ENCODE measurements around the gene FRMD8.

Gene FRMD8

DNA sequence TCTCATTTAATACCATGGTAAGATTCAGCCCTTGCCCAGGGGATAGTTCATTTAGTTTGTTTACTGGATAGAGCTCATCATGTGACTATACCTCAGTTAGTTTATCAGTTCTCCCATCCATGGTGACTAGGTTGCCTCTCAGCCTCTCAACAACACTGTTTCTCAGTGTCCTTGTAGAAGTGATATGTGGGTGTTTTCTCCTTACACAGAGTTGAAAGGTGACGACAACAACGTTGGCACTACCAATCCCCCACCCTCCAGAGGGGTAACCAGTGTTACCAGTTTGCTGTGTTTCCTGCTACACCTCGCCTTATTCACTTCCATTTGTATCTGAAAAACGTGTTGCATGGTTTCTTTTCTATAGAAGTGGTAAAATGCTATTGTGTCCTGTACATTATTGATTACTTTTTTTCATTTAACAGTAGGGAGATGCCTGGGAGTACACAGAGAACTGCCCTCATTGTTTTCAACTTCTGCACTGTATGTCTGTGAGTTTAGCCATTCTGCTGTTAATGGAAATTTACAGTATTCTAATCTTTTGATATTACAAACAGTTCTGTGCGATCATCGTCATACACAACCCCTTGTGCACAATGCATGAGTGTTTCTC, 47.7 kb downstream of the FRMD8 start:
- H3K79me2 ChIP-seq (ENCODE audit: insufficient read depth, low read length) = peaks cover 56% of the 10 kb centered on the region
- TF ChIP-seq, protein P1, sequence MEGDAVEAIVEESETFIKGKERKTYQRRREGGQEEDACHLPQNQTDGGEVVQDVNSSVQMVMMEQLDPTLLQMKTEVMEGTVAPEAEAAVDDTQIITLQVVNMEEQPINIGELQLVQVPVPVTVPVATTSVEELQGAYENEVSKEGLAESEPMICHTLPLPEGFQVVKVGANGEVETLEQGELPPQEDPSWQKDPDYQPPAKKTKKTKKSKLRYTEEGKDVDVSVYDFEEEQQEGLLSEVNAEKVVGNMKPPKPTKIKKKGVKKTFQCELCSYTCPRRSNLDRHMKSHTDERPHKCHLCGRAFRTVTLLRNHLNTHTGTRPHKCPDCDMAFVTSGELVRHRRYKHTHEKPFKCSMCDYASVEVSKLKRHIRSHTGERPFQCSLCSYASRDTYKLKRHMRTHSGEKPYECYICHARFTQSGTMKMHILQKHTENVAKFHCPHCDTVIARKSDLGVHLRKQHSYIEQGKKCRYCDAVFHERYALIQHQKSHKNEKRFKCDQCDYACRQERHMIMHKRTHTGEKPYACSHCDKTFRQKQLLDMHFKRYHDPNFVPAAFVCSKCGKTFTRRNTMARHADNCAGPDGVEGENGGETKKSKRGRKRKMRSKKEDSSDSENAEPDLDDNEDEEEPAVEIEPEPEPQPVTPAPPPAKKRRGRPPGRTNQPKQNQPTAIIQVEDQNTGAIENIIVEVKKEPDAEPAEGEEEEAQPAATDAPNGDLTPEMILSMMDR (IDR thresholded peaks at IDR 0.05; ENCODE audit: low read length) = no peak
- no peak for TF ChIP-seq EZH2 (IDR thresholded peaks at IDR 0.05; ENCODE audit: borderline replicate concordance, low read length)
- peak overlapping the region; percentile 59 for H3K27ac ChIP-seq (ENCODE audit: low read depth, low read length, poor library complexity, severe bottlenecking)
- H3K27me3 ChIP-seq (ENCODE audit: insufficient read depth, low read length) = no peaks in the 10 kb centered on the region
- no peaks in the 10 kb centered on the region for H3K9me2 ChIP-seq (ENCODE audit: low read depth, low read length)
- peak overlapping the region; percentile 13; the same call in 1 of the 2 replicates for H3K4me2 ChIP-seq (ENCODE audit: low read length)
- H3F3A ChIP-seq (ENCODE audit: insufficient read depth, low read length) = no peaks in the 10 kb centered on the region; the same call in 1 of the 2 replicates
- H3K4me1 ChIP-seq (ENCODE audit: insufficient read depth, low read length, severe bottlenecking) = peaks cover 69% of the 10 kb centered on the region
- no peak overlapping the region for H3K4me3 ChIP-seq (ENCODE audit: low read depth, low read length, poor library complexity, severe bottlenecking)
- no peaks in the 10 kb centered on the region; the same call in 1 of the 2 replicates for H4K20me1 ChIP-seq (ENCODE audit: insufficient read depth, low read length)
- no peak overlapping the region for H3K9ac ChIP-seq (ENCODE audit: low read length)
- no peaks in the 10 kb centered on the region for H3K9me3 ChIP-seq (ENCODE audit: low read length)
- peaks cover 81% of the 10 kb centered on the region for H3K36me3 ChIP-seq (ENCODE audit: insufficient read depth, low read length)
- H2AFZ ChIP-seq (ENCODE audit: low read length) = no peak overlapping the region

DNA sequence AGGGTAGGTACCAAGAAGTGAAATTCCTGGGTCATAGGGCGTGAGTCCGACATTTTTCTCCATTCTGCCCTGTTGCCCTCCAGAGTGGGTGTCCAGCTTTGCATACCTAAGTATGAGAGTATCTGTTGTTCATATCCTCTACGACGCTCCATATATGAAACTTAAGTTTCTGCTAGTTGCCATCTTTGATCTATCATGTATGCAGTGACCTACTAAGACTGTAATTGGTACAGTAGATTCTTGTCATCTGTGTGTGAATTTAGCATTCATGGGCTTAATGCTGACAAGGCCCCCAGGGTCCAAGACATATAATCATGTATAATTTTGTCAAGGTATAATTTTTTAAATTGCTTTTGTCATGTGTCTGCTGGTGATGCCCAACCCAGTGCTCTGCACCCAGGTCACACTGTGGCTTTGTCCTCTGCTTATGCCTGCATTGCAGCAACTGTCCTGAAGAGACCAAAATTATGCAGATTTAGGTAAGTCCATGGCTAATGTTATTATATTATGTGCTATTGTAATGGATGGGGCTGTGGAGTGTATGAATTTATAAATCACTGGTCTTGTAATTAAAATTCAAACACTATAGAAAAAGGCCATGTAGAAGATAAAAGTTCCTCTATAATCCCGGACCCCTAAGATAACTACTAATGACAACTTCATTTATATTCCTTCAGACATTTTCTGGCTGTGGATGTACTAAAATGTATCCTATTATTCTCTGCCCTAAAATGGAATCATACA, 48.4 kb downstream of the FRMD8 start:
- H3K9ac ChIP-seq (ENCODE audit: low read length) = no peak overlapping the region
- H3K27ac ChIP-seq (ENCODE audit: low read depth, low read length, poor library complexity, severe bottlenecking) = peak overlapping the region; percentile 59
- peaks cover 84% of the 10 kb centered on the region for H3K36me3 ChIP-seq (ENCODE audit: insufficient read depth, low read length)
- peaks cover 69% of the 10 kb centered on the region for H3K4me1 ChIP-seq (ENCODE audit: insufficient read depth, low read length, severe bottlenecking)
- no peaks in the 10 kb centered on the region; the same call in 1 of the 2 replicates for H4K20me1 ChIP-seq (ENCODE audit: insufficient read depth, low read length)
- H3F3A ChIP-seq (ENCODE audit: insufficient read depth, low read length) = no peaks in the 10 kb centered on the region; the same call in 1 of the 2 replicates
- H3K79me2 ChIP-seq (ENCODE audit: insufficient read depth, low read length) = peaks cover 50% of the 10 kb centered on the region
- H3K4me3 ChIP-seq (ENCODE audit: low read depth, low read length, poor library complexity, severe bottlenecking) = no peak overlapping the region
- peak overlapping the region; percentile 13; the same call in 1 of the 2 replicates for H3K4me2 ChIP-seq (ENCODE audit: low read length)
- H3K9me2 ChIP-seq (ENCODE audit: low read depth, low read length) = no peaks in the 10 kb centered on the region
- no peaks in the 10 kb centered on the region for H3K27me3 ChIP-seq (ENCODE audit: insufficient read depth, low read length)
- no peaks in the 10 kb centered on the region for H3K9me3 ChIP-seq (ENCODE audit: low read length)
- no peak overlapping the region for H2AFZ ChIP-seq (ENCODE audit: low read length)
- TF ChIP-seq, protein P1 (IDR thresholded peaks at IDR 0.05; ENCODE audit: low read length) = no peak
- TF ChIP-seq EZH2 (IDR thresholded peaks at IDR 0.05; ENCODE audit: borderline replicate concordance, low read length) = no peak

DNA sequence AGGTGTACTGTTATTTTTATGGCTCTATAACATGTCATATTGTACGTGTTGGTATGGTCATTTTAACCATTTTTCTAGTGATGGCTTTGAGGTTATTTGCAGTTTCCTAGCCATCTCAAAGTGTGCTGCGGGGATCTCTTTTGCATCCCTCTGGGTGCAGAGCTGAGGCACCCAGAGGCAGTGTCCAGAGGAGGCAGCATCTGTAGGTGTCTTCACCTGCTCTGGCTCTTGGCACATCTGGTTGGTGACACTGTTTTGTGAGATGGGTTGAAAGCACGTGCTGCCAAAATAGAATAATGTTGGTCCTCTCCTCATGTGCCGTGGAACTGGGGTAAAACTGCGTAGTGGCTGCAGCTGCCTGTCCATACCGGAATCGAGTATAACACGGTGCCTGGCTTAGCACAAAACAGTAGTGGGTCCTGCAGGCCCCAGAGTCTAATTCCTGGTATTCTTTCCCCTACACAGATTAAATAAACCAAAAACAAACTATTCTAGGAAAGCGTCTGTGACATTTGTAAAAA, 49.0 kb downstream of the FRMD8 start:
- H3F3A ChIP-seq (ENCODE audit: insufficient read depth, low read length) = no peaks in the 10 kb centered on the region; the same call in 1 of the 2 replicates
- H3K27ac ChIP-seq (ENCODE audit: low read depth, low read length, poor library complexity, severe bottlenecking) = peak overlapping the region; percentile 59
- no peaks in the 10 kb centered on the region; the same call in 1 of the 2 replicates for H4K20me1 ChIP-seq (ENCODE audit: insufficient read depth, low read length)
- H3K4me3 ChIP-seq (ENCODE audit: low read depth, low read length, poor library complexity, severe bottlenecking) = no peak overlapping the region
- H3K79me2 ChIP-seq (ENCODE audit: insufficient read depth, low read length) = peaks cover 44% of the 10 kb centered on the region
- no peak overlapping the region for H3K9ac ChIP-seq (ENCODE audit: low read length)
- peaks cover 69% of the 10 kb centered on the region for H3K4me1 ChIP-seq (ENCODE audit: insufficient read depth, low read length, severe bottlenecking)
- no peak overlapping the region for H2AFZ ChIP-seq (ENCODE audit: low read length)
- peaks cover 79% of the 10 kb centered on the region for H3K36me3 ChIP-seq (ENCODE audit: insufficient read depth, low read length)
- no peaks in the 10 kb centered on the region for H3K9me2 ChIP-seq (ENCODE audit: low read depth, low read length)
- no peaks in the 10 kb centered on the region for H3K27me3 ChIP-seq (ENCODE audit: insufficient read depth, low read length)
- TF ChIP-seq, protein P1 (IDR thresholded peaks at IDR 0.05; ENCODE audit: low read length) = no peak
- no peaks in the 10 kb centered on the region for H3K9me3 ChIP-seq (ENCODE audit: low read length)
- no peak overlapping the region for H3K4me2 ChIP-seq (ENCODE audit: low read length)

All from OCI-LY1 (cell line).